SK-N-SH treated with all-trans-retinoic acid at 6 μM for 48 hours (cell line): ENCODE results near the gene UCN.
A peak's percentile ranks its signal among the peaks of the same experiment; 100 is the strongest.

Experiments used
- ATAC-seq: fragments of 200-7000 bp; cut with Tn5 transposase; 3 replicates; pipeline ENCODE4 v1.9.1; 2020; ENCODE audit warnings: mild to moderate bottlenecking, moderate library complexity
- BACH2 ChIP-seq: fragments of 250-450 bp; sonication (Bioruptor Pico); IDR thresholded peaks from 2 replicates; pipeline ENCODE4 v1.9.0; 2021; ENCODE audit warnings: mild to moderate bottlenecking, borderline replicate concordance
- CSDC2 ChIP-seq: fragments of 250-450 bp; sonication (Bioruptor Pico); IDR thresholded peaks from 2 replicates; pipeline ENCODE4 v1.5.0; 2020; ENCODE audit warnings: mild to moderate bottlenecking, moderate library complexity
- ESRRG ChIP-seq: fragments of 250-450 bp; sonication (Bioruptor Pico); IDR thresholded peaks from 2 replicates; pipeline ENCODE4 v1.6.1; 2021; ENCODE audit warnings: mild to moderate bottlenecking
- GLIS3 ChIP-seq: fragments of 250-450 bp; sonication (Bioruptor Pico); IDR thresholded peaks from 2 replicates; pipeline ENCODE4 v1.5.0; 2020; ENCODE audit warnings: mild to moderate bottlenecking, moderate library complexity
- ISL1 ChIP-seq: fragments of 250-450 bp; sonication (Bioruptor Pico); IDR thresholded peaks from 2 replicates; pipeline ENCODE4 v2.1.2; 2022; ENCODE audit warnings: mild to moderate bottlenecking, moderate library complexity
- PPARA ChIP-seq: fragments of 250-450 bp; sonication (Bioruptor Pico); IDR thresholded peaks from 2 replicates; pipeline ENCODE4 v1.5.0; 2020; ENCODE audit warnings: mild to moderate bottlenecking, borderline replicate concordance
- RARB ChIP-seq: fragments of 250-450 bp; sonication (Bioruptor Pico); IDR thresholded peaks from 2 replicates; pipeline ENCODE4 v1.8.0; 2021; ENCODE audit warnings: mild to moderate bottlenecking, moderate library complexity
- SNAI2 ChIP-seq: fragments of 250-450 bp; sonication (Bioruptor Pico); IDR thresholded peaks from 2 replicates; pipeline ENCODE4 v1.5.0; 2020; ENCODE audit warnings: mild to moderate bottlenecking, moderate library complexity
- TCF4 ChIP-seq: fragments of 250-450 bp; sonication (Bioruptor Pico); IDR thresholded peaks from 2 replicates; pipeline ENCODE4 v1.8.0; 2021; ENCODE audit warnings: mild to moderate bottlenecking, moderate library complexity, borderline replicate concordance
- TOX ChIP-seq: fragments of 250-450 bp; sonication (Bioruptor Pico); IDR thresholded peaks from 2 replicates; pipeline ENCODE4 v1.8.0; 2021; ENCODE audit warnings: mild to moderate bottlenecking, moderate library complexity, borderline replicate concordance
- ZC3H10 ChIP-seq: fragments of 250-450 bp; sonication (Bioruptor Pico); IDR thresholded peaks from 2 replicates; pipeline ENCODE4 v1.5.1; 2021; ENCODE audit warnings: mild to moderate bottlenecking, moderate library complexity
- ZNF565 ChIP-seq: fragments of 450-650 bp; formaldehyde crosslinking; conservative IDR thresholded peaks from 2 replicates; pipeline ENCODE4 v1.5.0; 2020; ENCODE audit warnings: low read depth, mild to moderate bottlenecking, moderate library complexity
- ZNF70 ChIP-seq: fragments of 450-650 bp; formaldehyde crosslinking; IDR thresholded peaks from 2 replicates; pipeline ENCODE4 v1.5.0; 2020; ENCODE audit warnings: mild to moderate bottlenecking, moderate library complexity
- TF ChIP-seq, protein P1 (sequence below): fragments of 250-450 bp; sonication (Bioruptor Pico); IDR thresholded peaks from 2 replicates; pipeline ENCODE4 v1.8.0; 2021; ENCODE audit warnings: low read depth, mild to moderate bottlenecking, moderate library complexity, borderline replicate concordance
- TF ChIP-seq, protein P2 (sequence below): fragments of 250-450 bp; sonication (Bioruptor Pico); IDR thresholded peaks from 2 replicates; pipeline ENCODE4 v1.8.0; 2020; ENCODE audit warnings: mild to moderate bottlenecking, moderate library complexity, borderline replicate concordance
- TF ChIP-seq, protein P3 (sequence below): fragments of 250-450 bp; sonication (Bioruptor Pico); IDR thresholded peaks from 2 replicates; pipeline ENCODE4 v1.5.1; 2021; ENCODE audit warnings: mild to moderate bottlenecking, moderate library complexity
- TF ChIP-seq, protein P4 (sequence below): fragments of 250-450 bp; sonication (Bioruptor Pico); IDR thresholded peaks from 2 replicates; pipeline ENCODE4 v1.5.0; 2020; ENCODE audit warnings: mild to moderate bottlenecking, moderate library complexity
- TF ChIP-seq, protein P5 (sequence below): fragments of 250-450 bp; sonication (Bioruptor Pico); IDR thresholded peaks from 2 replicates; pipeline ENCODE4 v1.5.1; 2020; ENCODE audit warnings: low read depth, mild to moderate bottlenecking, moderate library complexity

Gene UCN

DNA sequence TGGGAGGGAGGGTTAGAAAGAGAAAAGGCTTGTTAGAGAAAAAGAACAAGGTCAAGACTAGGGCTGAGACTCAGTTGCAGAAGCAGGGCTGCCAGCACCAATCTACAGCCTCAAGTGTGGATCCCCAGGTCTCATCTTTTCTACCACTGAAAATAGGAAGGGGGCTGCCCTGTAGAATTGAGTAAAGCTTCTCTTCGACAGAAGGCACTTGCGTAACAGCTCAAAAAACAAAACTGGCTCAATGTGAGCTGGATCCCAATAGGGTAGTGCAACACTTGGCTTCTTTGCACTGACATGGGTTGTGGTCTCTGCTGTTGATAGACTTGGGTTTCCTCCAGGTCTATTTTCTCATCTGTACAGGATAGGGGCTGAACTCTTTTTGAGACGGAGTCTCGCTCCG, 16.5 kb upstream of the UCN start:
- TF ChIP-seq, protein P1, sequence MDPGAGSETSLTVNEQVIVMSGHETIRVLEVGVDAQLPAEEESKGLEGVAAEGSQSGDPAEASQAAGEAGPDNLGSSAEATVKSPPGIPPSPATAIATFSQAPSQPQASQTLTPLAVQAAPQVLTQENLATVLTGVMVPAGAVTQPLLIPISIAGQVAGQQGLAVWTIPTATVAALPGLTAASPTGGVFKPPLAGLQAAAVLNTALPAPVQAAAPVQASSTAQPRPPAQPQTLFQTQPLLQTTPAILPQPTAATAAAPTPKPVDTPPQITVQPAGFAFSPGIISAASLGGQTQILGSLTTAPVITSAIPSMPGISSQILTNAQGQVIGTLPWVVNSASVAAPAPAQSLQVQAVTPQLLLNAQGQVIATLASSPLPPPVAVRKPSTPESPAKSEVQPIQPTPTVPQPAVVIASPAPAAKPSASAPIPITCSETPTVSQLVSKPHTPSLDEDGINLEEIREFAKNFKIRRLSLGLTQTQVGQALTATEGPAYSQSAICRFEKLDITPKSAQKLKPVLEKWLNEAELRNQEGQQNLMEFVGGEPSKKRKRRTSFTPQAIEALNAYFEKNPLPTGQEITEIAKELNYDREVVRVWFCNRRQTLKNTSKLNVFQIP (CRISPR knock-in tag) = no peak
- ATAC-seq = no peak

DNA sequence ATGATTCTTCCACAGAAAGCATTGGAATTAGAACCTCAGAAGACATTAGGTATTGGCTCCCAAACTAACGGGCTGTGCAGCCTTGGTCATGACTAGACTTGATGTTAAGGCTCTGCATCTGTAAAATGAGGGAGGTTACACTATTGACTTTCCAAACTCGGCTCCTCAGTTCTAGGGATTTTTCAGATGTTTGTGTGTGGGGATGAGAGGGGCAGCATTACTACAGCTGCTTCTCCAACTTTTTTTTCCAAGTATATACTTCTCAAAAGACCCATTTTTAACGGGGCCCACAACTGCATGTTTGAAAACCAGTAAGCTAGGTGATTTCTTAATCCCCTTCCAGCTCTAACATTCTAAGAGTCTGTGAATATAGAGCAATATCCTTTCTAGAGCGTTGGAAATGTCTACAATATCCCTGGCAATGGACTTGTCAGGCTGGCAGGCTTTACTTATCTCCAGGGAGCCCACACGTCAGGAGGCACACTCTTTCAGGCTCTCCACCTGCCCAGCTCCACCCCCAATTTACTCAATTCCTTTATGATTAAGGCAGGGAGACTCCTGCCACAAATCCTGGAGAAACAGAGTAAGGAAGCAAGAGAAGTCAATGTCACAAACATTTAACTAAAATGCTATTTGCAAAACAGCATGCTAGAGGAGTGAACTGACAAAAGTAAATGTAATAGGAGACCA, 15.5 kb upstream of the UCN start:
- ATAC-seq = peak; percentile 1
- TF ChIP-seq, protein P2, sequence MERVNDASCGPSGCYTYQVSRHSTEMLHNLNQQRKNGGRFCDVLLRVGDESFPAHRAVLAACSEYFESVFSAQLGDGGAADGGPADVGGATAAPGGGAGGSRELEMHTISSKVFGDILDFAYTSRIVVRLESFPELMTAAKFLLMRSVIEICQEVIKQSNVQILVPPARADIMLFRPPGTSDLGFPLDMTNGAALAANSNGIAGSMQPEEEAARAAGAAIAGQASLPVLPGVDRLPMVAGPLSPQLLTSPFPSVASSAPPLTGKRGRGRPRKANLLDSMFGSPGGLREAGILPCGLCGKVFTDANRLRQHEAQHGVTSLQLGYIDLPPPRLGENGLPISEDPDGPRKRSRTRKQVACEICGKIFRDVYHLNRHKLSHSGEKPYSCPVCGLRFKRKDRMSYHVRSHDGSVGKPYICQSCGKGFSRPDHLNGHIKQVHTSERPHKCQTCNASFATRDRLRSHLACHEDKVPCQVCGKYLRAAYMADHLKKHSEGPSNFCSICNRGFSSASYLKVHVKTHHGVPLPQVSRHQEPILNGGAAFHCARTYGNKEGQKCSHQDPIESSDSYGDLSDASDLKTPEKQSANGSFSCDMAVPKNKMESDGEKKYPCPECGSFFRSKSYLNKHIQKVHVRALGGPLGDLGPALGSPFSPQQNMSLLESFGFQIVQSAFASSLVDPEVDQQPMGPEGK (CRISPR knock-in tag) = no peak
- TF ChIP-seq TCF4 (CRISPR knock-in tag) (no peak), PPARA (CRISPR knock-in tag) (no peak), RARB (no peak), ISL1 (CRISPR knock-in tag) (no peak), BACH2 (CRISPR knock-in tag) (no peak), ZC3H10 (no peak), SNAI2 (CRISPR knock-in tag) (0 out of 2 replicates have a peak, but pooled peaks have one; percentile 15), ZNF70 (CRISPR knock-in tag) (0 out of 2 replicates have a peak, but pooled peaks have one; percentile 2)

DNA sequence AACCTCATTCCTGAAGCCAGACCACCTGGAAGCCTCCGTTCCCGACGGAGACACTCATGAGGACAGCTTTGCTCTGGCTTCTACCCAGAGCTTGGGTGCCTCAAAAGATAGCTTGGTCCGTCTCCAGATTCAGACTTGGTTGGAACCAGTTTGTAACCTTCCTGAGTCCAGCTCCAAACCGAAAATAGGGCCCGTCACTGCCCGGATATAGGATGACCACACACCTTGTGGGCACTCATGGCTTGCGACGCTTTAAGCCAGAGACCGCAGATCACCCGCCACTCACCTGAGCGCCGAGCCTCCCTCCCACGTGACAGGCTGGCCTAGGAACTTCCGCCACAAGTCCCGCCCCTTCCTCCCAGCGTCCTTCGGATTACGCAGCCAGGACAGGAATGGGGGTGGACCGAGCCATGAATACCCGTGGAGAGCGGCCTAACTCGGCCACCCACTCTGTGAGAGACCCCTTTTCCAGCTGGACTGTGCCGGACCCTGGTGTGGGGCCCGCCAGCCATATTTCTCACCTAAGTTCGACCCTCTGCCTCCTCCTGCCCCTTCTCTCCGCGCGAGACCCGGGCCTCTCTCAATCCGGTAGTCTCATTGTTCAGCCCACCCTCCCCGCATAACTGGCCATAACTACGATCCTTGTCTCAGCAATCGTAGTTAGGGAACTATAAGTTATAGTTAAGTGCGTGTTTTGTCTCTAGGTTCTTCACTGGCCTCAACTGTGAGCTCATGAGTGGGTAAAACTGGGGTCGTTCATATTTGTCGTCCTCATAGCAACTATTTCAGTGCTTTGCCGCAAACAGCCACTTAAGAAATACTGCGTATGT, 14.7 kb upstream of the UCN start, which contains the start of gene MPV17:
Gene MPV17 (minus strand): TSS at position 332 of the 830 bp plus-strand sequence. CDS start 580 bp downstream, outside the sequence.
- ATAC-seq = peak; percentile 87
- peak; percentile 9; the same call in 1 of the 2 replicates for TF ChIP-seq ESRRG (CRISPR knock-in tag)
- peak; percentile 10; the same call in 1 of the 2 replicates for TF ChIP-seq ZNF70 (CRISPR knock-in tag)
- TF ChIP-seq, protein P3, sequence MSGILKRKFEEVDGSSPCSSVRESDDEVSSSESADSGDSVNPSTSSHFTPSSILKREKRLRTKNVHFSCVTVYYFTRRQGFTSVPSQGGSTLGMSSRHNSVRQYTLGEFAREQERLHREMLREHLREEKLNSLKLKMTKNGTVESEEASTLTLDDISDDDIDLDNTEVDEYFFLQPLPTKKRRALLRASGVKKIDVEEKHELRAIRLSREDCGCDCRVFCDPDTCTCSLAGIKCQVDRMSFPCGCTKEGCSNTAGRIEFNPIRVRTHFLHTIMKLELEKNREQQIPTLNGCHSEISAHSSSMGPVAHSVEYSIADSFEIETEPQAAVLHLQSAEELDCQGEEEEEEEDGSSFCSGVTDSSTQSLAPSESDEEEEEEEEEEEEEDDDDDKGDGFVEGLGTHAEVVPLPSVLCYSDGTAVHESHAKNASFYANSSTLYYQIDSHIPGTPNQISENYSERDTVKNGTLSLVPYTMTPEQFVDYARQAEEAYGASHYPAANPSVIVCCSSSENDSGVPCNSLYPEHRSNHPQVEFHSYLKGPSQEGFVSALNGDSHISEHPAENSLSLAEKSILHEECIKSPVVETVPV (CRISPR knock-in tag) = peak; percentile 7; the same call in 1 of the 2 replicates
- TF ChIP-seq ZNF565 = peak; percentile 14; the same call in 1 of the 2 replicates
- TF ChIP-seq CSDC2 (CRISPR knock-in tag) = no peak
- TF ChIP-seq, protein P4, sequence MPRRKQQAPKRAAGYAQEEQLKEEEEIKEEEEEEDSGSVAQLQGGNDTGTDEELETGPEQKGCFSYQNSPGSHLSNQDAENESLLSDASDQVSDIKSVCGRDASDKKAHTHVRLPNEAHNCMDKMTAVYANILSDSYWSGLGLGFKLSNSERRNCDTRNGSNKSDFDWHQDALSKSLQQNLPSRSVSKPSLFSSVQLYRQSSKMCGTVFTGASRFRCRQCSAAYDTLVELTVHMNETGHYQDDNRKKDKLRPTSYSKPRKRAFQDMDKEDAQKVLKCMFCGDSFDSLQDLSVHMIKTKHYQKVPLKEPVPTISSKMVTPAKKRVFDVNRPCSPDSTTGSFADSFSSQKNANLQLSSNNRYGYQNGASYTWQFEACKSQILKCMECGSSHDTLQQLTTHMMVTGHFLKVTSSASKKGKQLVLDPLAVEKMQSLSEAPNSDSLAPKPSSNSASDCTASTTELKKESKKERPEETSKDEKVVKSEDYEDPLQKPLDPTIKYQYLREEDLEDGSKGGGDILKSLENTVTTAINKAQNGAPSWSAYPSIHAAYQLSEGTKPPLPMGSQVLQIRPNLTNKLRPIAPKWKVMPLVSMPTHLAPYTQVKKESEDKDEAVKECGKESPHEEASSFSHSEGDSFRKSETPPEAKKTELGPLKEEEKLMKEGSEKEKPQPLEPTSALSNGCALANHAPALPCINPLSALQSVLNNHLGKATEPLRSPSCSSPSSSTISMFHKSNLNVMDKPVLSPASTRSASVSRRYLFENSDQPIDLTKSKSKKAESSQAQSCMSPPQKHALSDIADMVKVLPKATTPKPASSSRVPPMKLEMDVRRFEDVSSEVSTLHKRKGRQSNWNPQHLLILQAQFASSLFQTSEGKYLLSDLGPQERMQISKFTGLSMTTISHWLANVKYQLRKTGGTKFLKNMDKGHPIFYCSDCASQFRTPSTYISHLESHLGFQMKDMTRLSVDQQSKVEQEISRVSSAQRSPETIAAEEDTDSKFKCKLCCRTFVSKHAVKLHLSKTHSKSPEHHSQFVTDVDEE (CRISPR knock-in tag) = peak; percentile 23; the same call in 1 of the 2 replicates
- no peak for TF ChIP-seq ISL1 (CRISPR knock-in tag)
- TF ChIP-seq, protein P5, sequence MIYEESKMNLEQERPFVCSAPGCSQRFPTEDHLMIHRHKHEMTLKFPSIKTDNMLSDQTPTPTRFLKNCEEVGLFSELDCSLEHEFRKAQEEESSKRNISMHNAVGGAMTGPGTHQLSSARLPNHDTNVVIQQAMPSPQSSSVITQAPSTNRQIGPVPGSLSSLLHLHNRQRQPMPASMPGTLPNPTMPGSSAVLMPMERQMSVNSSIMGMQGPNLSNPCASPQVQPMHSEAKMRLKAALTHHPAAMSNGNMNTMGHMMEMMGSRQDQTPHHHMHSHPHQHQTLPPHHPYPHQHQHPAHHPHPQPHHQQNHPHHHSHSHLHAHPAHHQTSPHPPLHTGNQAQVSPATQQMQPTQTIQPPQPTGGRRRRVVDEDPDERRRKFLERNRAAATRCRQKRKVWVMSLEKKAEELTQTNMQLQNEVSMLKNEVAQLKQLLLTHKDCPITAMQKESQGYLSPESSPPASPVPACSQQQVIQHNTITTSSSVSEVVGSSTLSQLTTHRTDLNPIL = no peak; the same call in 1 of the 2 replicates
- TF ChIP-seq SNAI2 (CRISPR knock-in tag) = peak; percentile 84; the same call in 1 of the 2 replicates
- peak; percentile 19; the same call in 1 of the 2 replicates for TF ChIP-seq TOX
- no peak for TF ChIP-seq PPARA (CRISPR knock-in tag)
- TF ChIP-seq GLIS3 = peak; percentile 44; the same call in 1 of the 2 replicates
